Kidney (tissue), 14 donors: ENCODE measurements around the gene PPCS. TPM values are rescaled to one million over a fixed set of nuclear protein-coding genes. Genes with fewer than 3 reads are reported as not detected.

Experiments used
- DNase-seq, 5 donors: peaks; one replicate each; pipeline ENCODE4 v3.0.0-alpha.2; 2013 to 2020
- FAIRE-seq: peaks from 2 replicates; lab custom pipeline; 2012; peaks lifted over from hg19 to GRCh38; lab: Jason Lieb, UNC
- H3K27ac ChIP-seq, 2 donors: one replicate each; pipeline ENCODE4 v1.7.0; 2013; ENCODE audit warnings: low read depth in 2 of 2, low read length in 2 of 2, inconsistent platforms in 1 of 2
- H3K27me3 ChIP-seq: one replicate; pipeline ENCODE4 v1.7.1; 2013; ENCODE audit warnings: low read length, inconsistent platforms; ENCODE audit not compliant: control insufficient read depth, insufficient read depth
- H3K36me3 ChIP-seq, 3 donors: one replicate each; pipeline versions ENCODE4 v1.7.0 to v1.7.1; 2013; ENCODE audit warnings: low read length in 3 of 3, control low read depth in 1 of 3, inconsistent platforms in 1 of 3; ENCODE audit not compliant: insufficient read depth in 3 of 3, control insufficient read depth in 2 of 3
- H3K4me1 ChIP-seq, 3 donors: one replicate each; pipeline versions ENCODE4 v1.7.0 to v1.7.1; 2013; ENCODE audit warnings: low read length in 3 of 3, inconsistent platforms in 1 of 3, low read depth in 1 of 3; ENCODE audit not compliant: control insufficient read depth in 2 of 3, insufficient read depth in 2 of 3
- H3K4me3 ChIP-seq, 3 donors: one replicate each; pipeline versions ENCODE4 v1.7.0 to v1.8.1; 2013; ENCODE audit warnings: low read length in 3 of 3, control low read depth in 1 of 3, inconsistent platforms in 1 of 3
- H3K9ac ChIP-seq, 3 donors: one replicate each; pipeline versions ENCODE4 v1.7.0 to v1.7.1; 2013; ENCODE audit warnings: low read length in 3 of 3, control low read depth in 1 of 3, inconsistent platforms in 1 of 3
- H3K9me3 ChIP-seq, 3 donors: one replicate each; pipeline versions ENCODE4 v1.7.0 to v1.7.1; 2013; ENCODE audit warnings: low read length in 3 of 3, control low read depth in 1 of 3, inconsistent platforms in 1 of 3; ENCODE audit not compliant: control insufficient read depth in 2 of 3, insufficient read depth in 1 of 3
- CTCF ChIP-seq: IDR thresholded peaks from 3 replicates; pipeline ENCODE4 v1.5.1; 2012; ENCODE audit warnings: mild to moderate bottlenecking, moderate library complexity, borderline replicate concordance; ENCODE audit not compliant: insufficient read depth; ENCODE audit errors: extremely low read depth
- intact Hi-C: fragments of 100-400 bp; cut with DNase I; formaldehyde crosslinking; loops from one replicate; pipeline ENCODE4 v1.11.1; 2022
- polyA plus RNA-seq: library from polyadenylated mRNA; stranded (reverse); fragments of 350-450 nt; fragmentation: Illumina TruSeq; extraction: RNeasy Lipid Tissue Mini Kit (QIAGEN cat#74804); gene quantifications from one replicate; pipeline ENCODE4 v1.2.3, GENCODE V29; 2014; ENCODE audit warnings: low read depth, low replicate concordance; ENCODE audit not compliant: insufficient read depth
- total RNA-seq: library from RNA; stranded (reverse); fragmentation: NEBNext Ultra II Directional; extraction: Animal tissue kit (Norgen Biotek cat#: 25700); gene quantifications from one replicate; pipeline ENCODE4 v1.2.1, GENCODE V29; 2021
- donor health status: control.
- donor health status: control.
- donor health status: control.
- donor health status: control.
- donor health status: control.
- donor health status: DM: yes; HTN: yes; CAD: no.
- donor health status: Normal renal cell carcinoma (clear cell type).

PPCS gene
- total and polyA plus RNA-seq, 2 donors from 2014 or later: 79.3 to 145 TPM

- Histone ChIP-seq H3K4me1 (no peaks in the 10 kb centered on the region), H3K9ac (no peak overlapping the region), H3K4me3 (no peak overlapping the region), H3K27me3 (no peaks in the 10 kb centered on the region), H3K27ac (no peak overlapping the region), H3K9me3 (no peaks in the 10 kb centered on the region), H3K36me3 (peaks cover 0 to 9% (median 6%) of the 10 kb centered on the region in 3 donors)
- TF ChIP-seq CTCF: no peak
- no peak for DNase-seq
- FAIRE-seq: no peak
- intact Hi-C loops: no loop called here
These were observed 23.0 kb upstream of the PPCS start for GRCh38 chr1:42433369-42433768.

GRCh38 chr1:42434340-42434739 lies 22.0 kb upstream of the PPCS start:
- no peak for DNase-seq
- Histone ChIP-seq H3K36me3 (peaks cover 0 to 9% (median 6%) of the 10 kb centered on the region in 3 donors), H3K27ac (no peak overlapping the region), H3K4me1 (no peaks in the 10 kb centered on the region), H3K9me3 (no peaks in the 10 kb centered on the region), H3K9ac (no peak overlapping the region), H3K4me3 (no peak overlapping the region), H3K27me3 (no peaks in the 10 kb centered on the region)
- intact Hi-C loops: no loop called here
- no peak for FAIRE-seq
- TF ChIP-seq CTCF: no peak

- Histone ChIP-seq H3K4me1 (no peaks in the 10 kb centered on the region), H3K4me3 (no peak overlapping the region), H3K9me3 (no peaks in the 10 kb centered on the region), H3K27ac (no peak overlapping the region), H3K27me3 (no peaks in the 10 kb centered on the region), H3K36me3 (peaks cover 0 to 6% (median under 1%) of the 10 kb centered on the region in 3 donors), H3K9ac (no peak overlapping the region)
- no peak for TF ChIP-seq CTCF
- FAIRE-seq: no peak
- no peak for DNase-seq
- intact Hi-C loops: no loop called here
These were observed 16.4 kb upstream of the PPCS start for GRCh38 chr1:42439940-42440339.

- intact Hi-C loops: no loop called here
- Histone ChIP-seq H3K36me3 (no peaks in the 10 kb centered on the region), H3K4me1 (no peaks in the 10 kb centered on the region), H3K9me3 (no peaks in the 10 kb centered on the region), H3K27ac (no peak overlapping the region), H3K27me3 (no peaks in the 10 kb centered on the region), H3K4me3 (no peak overlapping the region), H3K9ac (no peak overlapping the region)
- FAIRE-seq (no peak), DNase-seq (no peak)
- no peak for TF ChIP-seq CTCF
These were observed 13.7 kb upstream of the PPCS start for GRCh38 chr1:42442662-42443061.
